GM21717 (cell line): ENCODE data around the gene ADGRG3.

ENCODE experiments used
- ATAC-seq: cut with Tn5 transposase; IDR thresholded peaks from one replicate; pipeline ENCODE4 v1.9.1; 2021; ENCODE audit warnings: mild to moderate bottlenecking, moderate library complexity; ENCODE audit not compliant: unreplicated experiment

The ADGRG3 gene

GRCh38 chr16:57645691-57646387 lies 22.3 kb upstream of the ADGRG3 start:
- ATAC-seq: no peak

- ATAC-seq: no peak
Measured at GRCh38 chr16:57646388-57647039, 21.6 kb upstream of the ADGRG3 start.

- no peak for ATAC-seq
Measured at GRCh38 chr16:57647136-57647875, 20.8 kb upstream of the ADGRG3 start.

GRCh38 chr16:57648125-57648524 lies 20.0 kb upstream of the ADGRG3 start:
- no peak for ATAC-seq

GRCh38 chr16:57648581-57649442 lies 19.3 kb upstream of the ADGRG3 start:
- ATAC-seq: peak; percentile 58

GRCh38 chr16:57649443-57649751 lies 18.7 kb upstream of the ADGRG3 start:
- no peak for ATAC-seq

- no peak for ATAC-seq
Measured at GRCh38 chr16:57649846-57650245, 18.3 kb upstream of the ADGRG3 start.

GRCh38 chr16:57651344-57652333 lies 16.5 kb upstream of the ADGRG3 start:
- ATAC-seq: no peak

- no peak for ATAC-seq
Measured at GRCh38 chr16:57652695-57653471, 15.2 kb upstream of the ADGRG3 start.

- ATAC-seq: no peak
Measured at GRCh38 chr16:57653936-57654335, 14.2 kb upstream of the ADGRG3 start.

- ATAC-seq: no peak
Measured at GRCh38 chr16:57656342-57656955, 11.7 kb upstream of the ADGRG3 start.

- ATAC-seq: no peak
Measured at GRCh38 chr16:57657228-57657627, 10.9 kb upstream of the ADGRG3 start.

GRCh38 chr16:57658130-57658877 lies 9.8 kb upstream of the ADGRG3 start:
- ATAC-seq: no peak

GRCh38 chr16:57658878-57659674 lies 9.0 kb upstream of the ADGRG3 start:
- ATAC-seq: no peak

GRCh38 chr16:57660715-57661463 lies 7.2 kb upstream of the ADGRG3 start:
- no peak for ATAC-seq

- no peak for ATAC-seq
Measured at GRCh38 chr16:57661510-57661909, 6.6 kb upstream of the ADGRG3 start.
